GM21423 (cell line): ENCODE results near the gene RYR1.
"Not testable (repeated sequence)": the region's sequence is repeated elsewhere in the genome, so short reads cannot be mapped to it uniquely, and the experiment has no call there.

Experiments
- ATAC-seq: cut with Tn5 transposase; IDR thresholded peaks from one replicate; pipeline ENCODE4 v1.9.1; 2021; ENCODE audit warnings: mild to moderate bottlenecking, moderate library complexity; ENCODE audit not compliant: unreplicated experiment

The RYR1 gene

DNA sequence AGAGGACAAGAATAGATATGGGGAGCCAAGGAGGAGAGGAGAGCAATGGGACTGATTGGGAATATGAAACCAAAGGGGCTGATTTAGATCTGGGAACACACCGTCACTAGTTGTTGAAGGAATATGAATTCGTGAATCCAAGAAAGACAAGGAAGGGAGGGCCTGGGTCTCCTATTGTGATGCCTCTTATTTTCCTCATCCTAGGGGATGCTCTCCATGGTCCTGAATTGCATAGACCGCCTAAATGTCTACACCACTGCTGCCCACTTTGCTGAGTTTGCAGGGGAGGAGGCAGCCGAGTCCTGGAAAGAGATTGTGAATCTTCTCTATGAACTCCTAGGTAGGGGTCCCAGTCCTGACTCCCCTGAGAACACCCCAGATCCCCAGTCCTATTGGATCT lies 21.5 kb downstream of the RYR1 start:
- no peak for ATAC-seq

- ATAC-seq = no peak
These were observed 23.7 kb downstream of the RYR1 start for GRCh38 chr19:38457202-38457601.

- ATAC-seq = no peak
These were observed 24.4 kb downstream of the RYR1 start for GRCh38 chr19:38457690-38458405.

DNA sequence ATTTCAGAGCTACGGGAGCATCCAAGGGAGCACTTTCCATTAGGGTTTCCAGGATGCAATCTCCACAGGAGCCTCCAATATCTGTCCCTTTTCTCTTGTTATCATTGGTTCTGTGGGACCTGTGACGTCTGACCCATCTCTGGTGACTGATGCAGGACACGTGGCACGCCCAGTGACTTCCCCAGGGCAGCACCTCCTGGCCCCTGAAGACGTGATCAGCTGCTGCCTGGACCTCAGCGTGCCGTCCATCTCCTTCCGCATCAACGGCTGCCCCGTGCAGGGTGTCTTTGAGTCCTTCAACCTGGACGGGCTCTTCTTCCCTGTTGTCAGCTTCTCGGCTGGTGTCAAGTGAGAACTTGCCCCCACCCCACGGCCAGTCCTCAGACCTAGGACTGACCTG lies 25.5 kb downstream of the RYR1 start:
- no peak for ATAC-seq

- ATAC-seq = no peak
These were observed 29.9 kb downstream of the RYR1 start for GRCh38 chr19:38463365-38463764.

DNA sequence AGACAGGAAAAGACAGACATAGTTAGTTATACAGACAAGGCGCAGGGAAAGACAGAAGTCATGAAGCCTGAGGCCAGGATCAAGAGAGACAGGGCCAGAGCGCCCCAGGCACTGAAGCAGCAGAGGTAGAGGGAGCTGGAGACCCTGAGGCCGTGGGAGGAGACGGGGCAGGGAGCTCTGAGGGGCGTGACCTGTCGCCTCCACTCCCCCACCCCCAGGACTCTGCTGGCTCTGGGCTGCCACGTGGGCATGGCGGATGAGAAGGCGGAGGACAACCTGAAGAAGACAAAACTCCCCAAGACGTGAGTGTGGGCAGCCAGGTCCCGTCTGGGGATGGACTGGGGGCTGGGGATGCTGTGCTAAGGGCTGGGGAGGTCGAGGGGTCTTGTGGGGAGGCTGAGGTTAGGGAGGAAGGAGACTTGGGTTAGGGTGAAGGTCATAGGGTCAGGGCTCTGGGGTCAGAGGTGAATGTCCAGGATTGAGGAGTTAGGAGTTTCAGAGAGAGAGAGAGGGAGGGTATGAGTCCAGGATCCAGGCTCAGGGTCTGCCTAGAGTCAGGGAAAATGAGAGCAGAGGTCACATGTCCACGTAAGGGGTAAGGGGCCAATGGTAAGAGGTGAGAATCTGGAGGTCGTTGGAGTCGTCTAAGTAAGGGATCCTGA lies 31.1 kb downstream of the RYR1 start:
- no peak for ATAC-seq

DNA sequence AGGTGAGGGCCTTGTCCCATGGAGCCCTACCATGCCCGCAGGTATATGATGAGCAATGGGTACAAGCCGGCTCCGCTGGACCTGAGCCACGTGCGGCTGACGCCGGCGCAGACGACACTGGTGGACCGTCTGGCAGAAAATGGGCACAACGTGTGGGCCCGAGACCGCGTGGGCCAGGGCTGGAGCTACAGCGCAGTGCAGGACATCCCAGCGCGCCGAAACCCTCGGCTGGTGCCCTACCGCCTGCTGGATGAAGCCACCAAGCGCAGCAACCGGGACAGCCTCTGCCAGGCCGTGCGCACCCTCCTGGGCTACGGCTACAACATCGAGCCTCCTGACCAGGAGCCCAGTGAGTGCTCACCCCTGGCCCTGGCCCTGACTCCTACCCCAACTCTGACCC lies 32.6 kb downstream of the RYR1 start:
- ATAC-seq = no peak

DNA sequence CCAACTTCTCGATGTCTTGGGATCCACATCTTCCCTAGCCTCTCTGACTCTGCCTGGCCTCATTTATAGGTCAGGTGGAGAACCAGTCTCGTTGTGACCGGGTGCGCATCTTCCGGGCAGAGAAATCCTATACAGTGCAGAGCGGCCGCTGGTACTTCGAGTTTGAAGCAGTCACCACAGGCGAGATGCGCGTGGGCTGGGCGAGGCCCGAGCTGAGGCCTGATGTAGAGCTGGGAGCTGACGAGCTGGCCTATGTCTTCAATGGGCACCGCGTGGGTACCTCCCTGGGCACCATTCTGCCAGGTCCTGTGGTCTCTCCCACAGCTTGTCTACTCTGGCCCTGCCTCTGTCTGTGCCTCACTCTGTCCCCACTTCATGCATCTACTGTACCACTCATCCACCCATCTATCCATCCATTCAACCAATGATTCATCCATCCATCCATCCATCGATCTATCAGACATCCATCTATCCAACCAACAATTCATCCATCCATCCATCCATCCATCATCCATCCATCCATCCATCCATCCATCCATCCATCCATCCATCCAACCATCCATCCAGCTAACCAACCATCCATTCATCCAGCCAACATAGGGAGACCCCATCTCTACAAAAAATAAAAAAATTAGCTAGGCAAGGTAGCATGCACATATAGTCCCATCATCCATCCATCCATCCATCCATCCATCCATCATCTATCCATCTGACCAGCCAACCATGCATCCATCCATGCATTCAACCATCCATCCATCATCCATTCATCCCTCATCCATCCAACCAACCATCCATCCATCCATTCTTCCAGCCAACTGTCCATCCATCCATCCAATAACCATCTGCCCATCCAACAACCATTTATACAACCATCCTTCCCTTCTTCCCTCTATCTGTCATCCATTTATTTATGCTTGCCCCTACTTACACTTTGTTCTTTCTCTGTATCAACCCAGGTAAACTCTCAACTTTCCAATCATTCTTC lies 34.3 kb downstream of the RYR1 start:
- ATAC-seq = no peak

DNA sequence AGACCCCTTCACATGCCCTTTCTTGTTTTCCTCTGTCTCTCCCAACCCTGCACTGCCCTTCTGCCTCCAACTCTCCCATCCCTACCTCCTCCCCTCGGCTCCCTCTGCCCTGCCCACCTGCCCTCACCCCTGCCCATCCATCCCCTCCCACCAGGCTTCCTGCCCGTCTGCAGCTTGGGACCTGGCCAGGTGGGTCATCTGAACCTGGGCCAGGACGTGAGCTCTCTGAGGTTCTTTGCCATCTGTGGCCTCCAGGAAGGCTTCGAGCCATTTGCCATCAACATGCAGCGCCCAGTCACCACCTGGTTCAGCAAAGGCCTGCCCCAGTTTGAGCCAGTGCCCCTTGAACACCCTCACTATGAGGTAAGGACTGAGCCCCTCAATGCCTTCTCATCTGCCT lies 35.7 kb downstream of the RYR1 start:
- ATAC-seq = no peak

GRCh38 chr19:38470788-38471480 lies 37.4 kb downstream of the RYR1 start:
- no peak for ATAC-seq

DNA sequence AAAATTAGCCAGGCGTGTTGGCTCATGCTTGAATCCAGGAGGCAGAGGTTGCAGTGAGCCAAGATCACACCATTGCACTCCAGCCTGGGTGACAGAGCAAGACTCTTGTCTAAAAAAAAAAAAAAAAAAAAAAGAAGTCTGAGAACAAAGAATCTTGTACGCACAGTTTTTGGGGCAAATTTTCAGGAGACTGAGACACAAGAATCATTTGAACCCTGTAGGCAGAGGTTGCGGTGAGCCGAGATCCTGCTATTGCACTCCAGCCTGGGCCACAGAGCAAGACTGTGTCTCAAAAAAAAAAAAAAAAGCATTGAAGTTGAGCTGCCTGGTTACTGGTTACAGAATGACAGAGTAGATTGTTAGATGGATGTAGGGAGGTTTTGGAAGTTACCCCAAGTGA lies 39.2 kb downstream of the RYR1 start:
- not testable (repeated sequence) for ATAC-seq

GRCh38 chr19:38473201-38473600 lies 39.7 kb downstream of the RYR1 start:
- no peak for ATAC-seq

GRCh38 chr19:38475176-38475575 lies 41.7 kb downstream of the RYR1 start:
- ATAC-seq = no peak

- ATAC-seq = no peak
These were observed 44.9 kb downstream of the RYR1 start for GRCh38 chr19:38478273-38478971.

- no peak for ATAC-seq
These were observed 49.0 kb downstream of the RYR1 start for GRCh38 chr19:38482496-38482895.

- no peak for ATAC-seq
These were observed 49.6 kb downstream of the RYR1 start for GRCh38 chr19:38483016-38483630.

GRCh38 chr19:38484747-38485146 lies 51.3 kb downstream of the RYR1 start:
- no peak for ATAC-seq

DNA sequence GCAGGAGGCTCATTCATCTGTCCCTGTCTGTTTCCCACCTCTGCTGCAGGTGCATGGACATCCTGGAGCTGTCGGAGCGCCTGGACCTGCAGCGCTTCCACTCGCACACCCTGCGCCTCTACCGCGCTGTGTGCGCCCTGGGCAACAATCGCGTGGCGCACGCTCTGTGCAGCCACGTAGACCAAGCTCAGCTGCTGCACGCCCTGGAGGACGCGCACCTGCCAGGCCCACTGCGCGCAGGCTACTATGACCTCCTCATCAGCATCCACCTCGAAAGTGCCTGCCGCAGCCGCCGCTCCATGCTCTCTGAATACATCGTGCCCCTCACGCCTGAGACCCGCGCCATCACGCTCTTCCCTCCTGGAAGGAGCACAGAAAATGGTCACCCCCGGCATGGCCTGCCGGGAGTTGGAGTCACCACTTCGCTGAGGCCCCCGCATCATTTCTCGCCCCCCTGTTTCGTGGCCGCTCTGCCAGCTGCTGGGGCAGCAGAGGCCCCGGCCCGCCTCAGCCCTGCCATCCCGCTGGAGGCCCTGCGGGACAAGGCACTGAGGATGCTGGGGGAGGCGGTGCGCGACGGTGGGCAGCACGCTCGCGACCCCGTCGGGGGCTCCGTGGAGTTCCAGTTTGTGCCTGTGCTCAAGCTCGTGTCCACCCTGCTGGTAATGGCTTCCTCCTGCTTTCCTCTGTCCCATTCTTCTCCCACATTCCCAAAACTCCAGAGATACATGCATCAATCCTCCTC lies 52.2 kb downstream of the RYR1 start:
- ATAC-seq = no peak

DNA sequence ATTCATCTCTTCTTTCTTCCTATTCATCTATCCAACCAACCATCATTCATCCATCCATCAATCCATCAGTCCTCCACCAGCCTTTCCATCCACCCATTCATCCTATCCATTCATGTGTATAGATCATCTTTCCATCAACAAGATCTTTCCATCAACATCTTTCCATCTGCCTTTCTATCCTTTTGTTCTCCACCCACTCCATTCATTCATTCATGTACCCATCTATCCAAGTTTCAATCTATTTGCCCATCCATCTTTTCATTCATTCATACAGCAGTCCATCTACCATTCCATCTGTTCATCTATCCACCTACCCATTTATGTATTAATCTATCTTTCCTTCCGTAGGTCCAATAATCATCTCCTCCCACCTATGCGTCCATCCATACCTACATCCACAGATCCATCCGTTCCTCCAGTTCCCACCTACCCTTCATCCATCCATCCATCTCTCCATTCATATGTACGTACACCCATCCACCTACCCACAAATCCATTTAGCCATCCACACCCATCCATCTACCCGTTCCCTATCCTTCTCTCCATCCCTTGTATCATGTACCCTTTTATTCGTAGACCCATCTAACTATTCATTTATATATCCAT lies 53.3 kb downstream of the RYR1 start:
- no peak for ATAC-seq
